Adipose tissue (tissue), 3 donors: ENCODE data around the gene RGPD8. TPM values are rescaled to one million over a fixed set of nuclear protein-coding genes. Genes with fewer than 3 reads are reported as not detected.
"Not testable (repeated sequence)": the region's sequence is repeated elsewhere in the genome, so short reads cannot be mapped to it uniquely, and the experiment has no call there.

ENCODE experiments used
- H3K27ac ChIP-seq: one replicate; pipeline ENCODE4 v1.5.1; 2013; ENCODE audit warnings: low read depth, low read length
- WGBS, 3 donors: extraction: QIAGEN DNeasy Blood & Tissue Kit; methylation state at CpG; one replicate each; pipeline ENCODE4 v1.1.7; 2013; 5-methylcytosine and 5-hydroxymethylcytosine counted together
- polyA plus RNA-seq, 3 donors: library from polyadenylated mRNA; stranded (reverse); fragments of 200-250 nt; gene quantifications; one replicate each; pipeline ENCODE4 v1.2.3, GENCODE V29; 2013
- donor health status: healthy with polysubstance abuse.
- donor health status: Bipolar disorder and iron deficiency.
- donor health status: healthy.

Gene RGPD8
- polyA plus RNA-seq: 1 to 10 TPM in 2 of 3 donors, under 1 TPM in 1; 0.65 to 2.2 (median 1.6) TPM

- not testable (repeated sequence) for H3K27ac ChIP-seq
- WGBS, 3 donors: 0 to 1% (median 1%) methylated on average over 9 to 17 of the region's 26 CpGs
These were observed at the start of gene RGPD8 for GRCh38 chr2:112433480-112433879. Gene RGPD8, minus strand, starts transcription at chr2:112433645. Its CDS starts 192 bp downstream, at chr2:112433453.

- WGBS, 3 donors: 9 to 16% (median 13%) methylated on average over 10 of the region's 10 CpGs
- H3K27ac ChIP-seq: no peak overlapping the region
These were observed 49.6 kb upstream of the RGPD8 start for GRCh38 chr2:112483042-112483473.

- 0 to 1% (median 0%) methylated on average over 68 to 77 of the region's 77 CpGs for WGBS, 3 donors
- peak overlapping the region; percentile 43 for H3K27ac ChIP-seq
These were observed 49.0 kb upstream of the RGPD8 start for GRCh38 chr2:112482309-112483041.

GRCh38 chr2:112481528-112482233, 48.2 kb upstream of the RGPD8 start, which contains the start of gene TTL:
Gene TTL, plus strand, starts transcription at chr2:112482156. Its CDS starts 189 bp downstream, at chr2:112482345.
- peak within 1 kb of the TSS; percentile 43 for H3K27ac ChIP-seq
- 0% methylated on average over 40 to 82 of the region's 82 CpGs for whole genome bisulfite sequencing, 3 donors

- WGBS, 3 donors: 0 to 1% (median 0%) methylated on average over 19 of the region's 19 CpGs
- H3K27ac ChIP-seq: no peak overlapping the region
These were observed 47.6 kb upstream of the RGPD8 start for GRCh38 chr2:112481050-112481527.

GRCh38 chr2:112480530-112481049, 47.1 kb upstream of the RGPD8 start:
- H3K27ac ChIP-seq: no peak overlapping the region
- WGBS, 3 donors: 9 to 17% (median 14%) methylated on average over 20 of the region's 20 CpGs

- H3K27ac ChIP-seq: no peak overlapping the region
- 60 to 76% (median 72%) methylated on average over 7 of the region's 7 CpGs for WGBS, 3 donors
These were observed 43.0 kb upstream of the RGPD8 start for GRCh38 chr2:112476434-112476833.

GRCh38 chr2:112474844-112475486, 41.5 kb upstream of the RGPD8 start:
- no peak overlapping the region for H3K27ac ChIP-seq
- WGBS, 3 donors: 73 to 84% (median 74%) methylated on average over 6 of the region's 6 CpGs

- H3K27ac ChIP-seq: no peak overlapping the region
- 87 to 88% (median 87%) methylated on average over 6 of the region's 6 CpGs for WGBS, 3 donors
These were observed 39.3 kb upstream of the RGPD8 start for GRCh38 chr2:112472547-112473263.

GRCh38 chr2:112465382-112465781, 31.9 kb upstream of the RGPD8 start:
- no peak overlapping the region for H3K27ac ChIP-seq
- 63 to 80% (median 71%) methylated on average over 3 of the region's 3 CpGs for WGBS, 3 donors

GRCh38 chr2:112463256-112463655, 29.8 kb upstream of the RGPD8 start:
- WGBS, 3 donors: 92 to 95% (median 93%) methylated on average over 1 of the region's 1 CpG

GRCh38 chr2:112462178-112462577, 28.7 kb upstream of the RGPD8 start:
- H3K27ac ChIP-seq: no peak overlapping the region
- WGBS, 3 donors: 70 to 87% (median 82%) methylated on average over 5 of the region's 5 CpGs

More at GRCh38 chr2:112463256-112463655, 29.8 kb upstream of the RGPD8 start:
- no peak overlapping the region for H3K27ac ChIP-seq

GRCh38 chr2:112459372-112459771, 25.9 kb upstream of the RGPD8 start:
- H3K27ac ChIP-seq: no peak overlapping the region
- 95 to 100% (median 98%) methylated on average over 1 of the region's 1 CpG for WGBS, 3 donors

- no peak overlapping the region for H3K27ac ChIP-seq
These were observed 21.1 kb upstream of the RGPD8 start for GRCh38 chr2:112454586-112454985.

- H3K27ac ChIP-seq: no peak overlapping the region
- WGBS, 3 donors: 81 to 97% (median 95%) methylated on average over 1 of the region's 1 CpG
These were observed 17.9 kb upstream of the RGPD8 start for GRCh38 chr2:112451317-112451716.

GRCh38 chr2:112449854-112450253, 16.4 kb upstream of the RGPD8 start:
- no peak overlapping the region for H3K27ac ChIP-seq
- WGBS, 3 donors: 90 to 95% (median 90%) methylated on average over 4 of the region's 4 CpGs

- H3K27ac ChIP-seq: not testable (repeated sequence)
- WGBS, 3 donors: 100% methylated on average over 1 of the region's 1 CpG; no CpG with 5 or more reads in 2 of the 3 donors
These were observed 10.8 kb upstream of the RGPD8 start for GRCh38 chr2:112444256-112444655.

GRCh38 chr2:112438603-112439261, 5.3 kb upstream of the RGPD8 start:
- WGBS, 3 donors: 81 to 83% (median 81%) methylated on average over 6 of the region's 6 CpGs
- not testable (repeated sequence) for H3K27ac ChIP-seq
